Lung microvascular endothelial cell (primary cell): Measurements from ENCODE around the gene DNAAF8. TPM values are rescaled to one million over a fixed set of nuclear protein-coding genes. Genes with fewer than 3 reads are reported as not detected.

Source experiments
- DNase-seq, 2 donors: peaks; one replicate each; pipeline versions ENCODE4 v3.0.0 to v3.0.0-alpha.2; 2010; ENCODE audit warnings: low read depth in 2 of 2
- total RNA-seq: library from RNA; depleted of rRNA; stranded (reverse); fragments of >200 nt; gene quantifications from 2 replicates; pipeline ENCODE4 v1.2.1, GENCODE V29; 2014

Gene DNAAF8
- total RNA-seq, 1 donor from 2014 or later = 0.40 TPM

GRCh38 chr16:4750896-4751295, 16.6 kb downstream of the DNAAF8 start:
- no peak for DNase-seq

DNA sequence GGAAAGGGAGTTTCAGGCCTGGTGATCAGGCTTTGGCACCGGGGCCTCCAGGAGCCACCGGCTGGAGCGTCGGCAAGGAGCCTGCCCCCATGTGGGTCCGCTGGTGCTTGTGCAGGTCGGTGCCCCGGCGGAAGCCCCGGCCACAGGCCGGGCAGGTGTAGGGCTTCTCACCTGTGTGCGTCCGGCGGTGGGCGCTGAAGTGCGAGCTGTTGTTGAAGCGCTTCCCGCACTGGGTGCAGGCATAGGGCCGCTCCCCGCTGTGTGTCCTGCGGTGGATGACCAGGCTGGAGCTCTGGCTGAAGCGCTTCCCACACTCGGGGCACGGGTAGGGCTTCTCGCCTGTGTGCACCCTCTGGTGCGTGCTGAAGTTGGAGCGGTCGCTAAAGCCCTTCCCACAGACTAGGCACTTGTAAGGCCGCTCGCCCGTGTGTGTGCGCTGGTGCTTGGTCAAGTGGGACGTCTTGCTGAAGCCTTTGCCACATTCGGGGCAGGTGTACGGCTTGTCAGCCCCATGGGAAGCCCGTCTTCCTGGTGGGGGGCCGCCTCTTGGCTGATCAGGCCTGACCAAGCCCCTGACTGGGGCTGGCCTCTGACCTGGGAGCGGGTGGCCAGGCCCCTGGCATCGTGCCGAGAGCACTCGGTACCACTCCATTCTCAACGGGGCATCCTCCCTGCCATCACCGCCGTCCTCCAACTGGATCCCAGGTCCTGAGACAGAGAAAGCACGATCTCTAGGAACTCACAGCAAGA, 18.2 kb downstream of the DNAAF8 start:
- DNase-seq = no peak

- no peak for DNase-seq
These were observed 18.9 kb downstream of the DNAAF8 start for GRCh38 chr16:4753227-4753626.

DNA sequence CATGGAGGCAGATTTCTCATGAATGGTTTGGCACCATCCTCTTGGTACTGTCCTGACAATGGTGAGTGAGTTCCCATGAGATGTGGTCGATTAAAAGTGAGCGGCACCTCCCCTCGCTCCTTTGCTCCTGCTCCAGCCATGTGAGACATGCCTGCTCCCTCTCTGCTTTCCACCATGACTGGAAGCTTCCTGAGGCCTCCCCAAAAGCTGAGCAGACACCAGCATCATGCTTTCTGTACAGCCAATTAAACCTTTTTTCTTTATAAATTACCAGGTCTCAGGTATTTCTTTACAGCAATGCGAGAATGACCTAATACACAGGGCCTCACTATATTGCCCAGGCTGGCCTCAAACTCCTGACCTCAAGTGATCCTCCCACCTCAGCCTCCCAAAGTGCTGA, 20.5 kb downstream of the DNAAF8 start:
- no peak for DNase-seq

GRCh38 chr16:4755687-4756086, 21.4 kb downstream of the DNAAF8 start:
- no peak for DNase-seq

DNA sequence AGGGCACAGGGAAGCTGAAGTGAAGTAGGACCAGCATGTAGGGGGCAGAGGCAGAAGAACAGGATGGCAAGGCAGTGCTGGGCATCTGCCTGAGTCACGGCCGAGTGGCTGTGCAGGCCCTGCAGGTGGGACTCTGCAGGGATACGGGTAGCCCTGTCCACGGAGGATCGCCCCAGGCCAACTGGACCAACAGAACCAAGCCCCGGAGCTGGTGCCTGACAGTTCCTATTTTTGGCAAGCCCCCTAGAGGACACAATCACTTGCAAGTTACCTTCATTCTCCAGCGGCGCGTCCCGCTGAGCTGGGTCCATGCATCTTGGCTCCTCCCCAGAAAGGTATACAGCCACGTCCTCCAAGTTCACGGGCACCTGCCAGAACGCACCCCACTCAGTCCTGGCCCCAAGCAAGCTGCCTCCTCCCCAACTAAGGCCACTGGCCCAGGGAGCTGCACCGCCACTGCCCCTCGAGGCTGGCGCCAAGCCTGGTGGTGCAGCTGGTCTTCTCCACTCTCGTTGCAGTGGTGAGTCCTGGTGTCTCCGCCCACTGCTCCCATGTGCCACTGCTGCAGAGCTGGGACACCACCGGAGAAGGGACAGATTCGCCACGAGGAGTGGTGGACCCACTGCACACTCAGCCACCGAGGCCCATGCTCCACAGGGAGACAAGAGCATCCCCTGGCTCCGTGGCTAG, 26.0 kb downstream of the DNAAF8 start:
- DNase-seq = no peak

- DNase-seq = no peak
These were observed 27.9 kb downstream of the DNAAF8 start for GRCh38 chr16:4762205-4762604.

GRCh38 chr16:4763791-4764190, 29.5 kb downstream of the DNAAF8 start:
- no peak for DNase-seq

GRCh38 chr16:4765511-4766474, 31.5 kb downstream of the DNAAF8 start:
- peak in 1 of 2 donors; percentile 36 for DNase-seq

- DNase-seq = peak; percentile 96 to 98
These were observed 32.7 kb downstream of the DNAAF8 start, which contains the start of gene ZNF500 for GRCh38 chr16:4766875-4767628. Gene ZNF500, minus strand, starts transcription at chr16:4767162. Its CDS starts 1,184 bp downstream, at chr16:4765978.

- DNase-seq = peak; percentile 14 to 23
These were observed 33.7 kb downstream of the DNAAF8 start for GRCh38 chr16:4767872-4768548.

DNA sequence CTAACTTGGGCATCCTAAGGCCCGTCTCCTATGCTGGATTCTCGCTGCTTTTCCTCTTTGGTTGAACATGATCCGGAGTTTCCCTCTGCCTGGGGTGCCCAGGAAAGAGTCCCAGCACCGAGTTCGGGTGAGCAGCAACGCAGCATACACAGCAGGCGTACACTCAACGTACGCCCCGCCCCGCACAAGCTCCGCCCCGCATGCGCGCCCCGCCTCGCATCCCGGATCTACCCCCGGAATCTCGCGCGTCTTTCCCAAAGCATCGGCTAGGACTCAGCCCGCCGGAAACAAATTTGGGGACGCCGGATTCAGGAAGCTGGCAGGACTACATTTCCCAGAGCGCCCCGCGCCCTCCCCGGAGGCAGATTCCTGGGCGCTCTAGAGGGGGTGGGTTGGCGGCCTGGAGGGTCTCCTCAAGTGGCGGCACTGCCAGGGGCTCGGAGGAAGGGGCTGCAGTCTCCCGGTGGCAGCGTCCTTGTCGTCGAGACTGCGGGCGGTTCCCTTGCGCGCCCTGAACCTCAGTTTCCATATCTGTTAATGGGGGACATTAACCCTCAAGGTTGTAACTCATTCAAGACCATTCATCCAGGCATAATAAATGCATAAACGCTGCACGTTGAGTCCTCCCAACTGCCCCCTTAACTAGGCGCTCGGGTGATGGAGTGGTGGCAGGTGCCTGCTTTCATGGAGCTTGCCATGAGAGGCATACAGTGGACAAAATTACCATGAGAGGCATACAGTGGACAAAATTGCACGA, 34.4 kb downstream of the DNAAF8 start:
- peak; percentile 94 to 95 for DNase-seq

DNA sequence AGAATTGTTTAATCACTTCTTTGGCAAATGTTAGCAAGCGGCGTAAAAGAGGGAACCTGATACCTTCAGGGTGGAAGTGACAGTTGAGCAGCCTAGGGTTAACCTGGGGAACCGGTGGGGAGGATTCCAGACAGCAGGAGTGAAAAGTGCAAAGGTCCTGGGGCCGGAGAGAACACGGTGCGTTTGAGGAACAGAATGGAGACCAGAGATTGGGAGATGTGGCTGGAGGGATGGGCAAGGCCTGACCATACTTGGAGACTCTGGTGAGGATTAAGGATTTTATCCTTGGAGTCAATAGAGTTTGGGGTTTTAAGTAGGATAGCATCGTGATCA, 34.9 kb downstream of the DNAAF8 start:
- no peak for DNase-seq

DNA sequence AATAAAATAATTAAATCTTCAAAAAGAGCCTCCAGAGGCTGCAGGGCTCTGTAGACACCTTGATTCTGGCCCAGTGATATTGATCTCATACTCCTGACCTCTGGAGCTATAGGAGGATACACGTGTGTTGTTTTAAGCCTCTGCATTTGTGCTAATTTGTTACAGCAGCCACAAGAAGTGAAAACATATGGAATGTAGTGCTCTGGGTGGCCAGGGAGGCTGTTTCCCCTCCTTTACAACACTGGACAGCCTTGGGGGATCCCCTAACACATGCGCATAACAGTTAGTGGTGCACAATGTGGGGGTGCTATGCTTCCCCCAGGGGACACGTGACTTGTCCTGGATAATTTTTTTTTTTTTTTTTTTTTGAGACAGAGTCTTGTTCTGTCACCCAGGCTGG, 37.3 kb downstream of the DNAAF8 start:
- no peak for DNase-seq

DNA sequence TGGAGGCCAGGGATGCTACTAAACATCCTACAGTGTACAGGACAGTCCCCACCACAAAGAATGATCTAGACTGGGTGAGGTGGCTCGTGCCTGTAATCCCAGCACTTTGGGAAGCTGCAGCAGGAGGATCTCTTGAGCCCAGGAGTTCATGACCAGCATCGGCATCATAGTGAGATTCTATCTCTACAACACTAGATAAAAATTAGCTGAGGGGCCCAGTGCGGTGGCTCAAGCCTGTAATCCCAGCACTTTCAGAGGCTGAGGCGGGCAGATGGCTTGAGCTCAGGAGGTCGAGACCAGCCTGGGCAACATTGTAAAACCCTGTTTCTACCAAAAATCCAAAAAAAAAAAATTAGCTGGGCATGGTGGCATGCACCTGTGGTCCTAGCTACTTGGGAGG, 38.0 kb downstream of the DNAAF8 start:
- no peak for DNase-seq

DNA sequence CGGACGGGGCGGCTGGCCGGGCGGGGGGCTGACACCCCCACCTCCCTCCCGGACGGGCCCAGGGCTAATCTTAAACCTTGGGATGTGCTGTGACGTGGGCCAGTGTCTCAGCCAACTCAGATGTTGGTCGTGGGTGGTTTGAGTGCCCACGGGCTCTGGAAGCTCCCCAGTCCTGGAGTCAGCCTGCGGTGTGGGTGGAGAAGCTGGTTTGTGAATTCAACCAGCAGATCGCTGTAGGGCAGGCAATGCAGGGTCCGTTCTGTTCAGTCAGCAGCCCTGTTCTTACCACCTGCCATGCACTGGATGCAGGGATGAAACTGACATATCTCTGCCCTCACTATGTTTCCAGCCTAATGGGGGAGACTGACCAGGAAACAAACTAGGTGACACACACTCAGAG, 40.7 kb downstream of the DNAAF8 start:
- no peak for DNase-seq

- DNase-seq = no peak
These were observed 41.9 kb downstream of the DNAAF8 start for GRCh38 chr16:4776141-4776705.

DNA sequence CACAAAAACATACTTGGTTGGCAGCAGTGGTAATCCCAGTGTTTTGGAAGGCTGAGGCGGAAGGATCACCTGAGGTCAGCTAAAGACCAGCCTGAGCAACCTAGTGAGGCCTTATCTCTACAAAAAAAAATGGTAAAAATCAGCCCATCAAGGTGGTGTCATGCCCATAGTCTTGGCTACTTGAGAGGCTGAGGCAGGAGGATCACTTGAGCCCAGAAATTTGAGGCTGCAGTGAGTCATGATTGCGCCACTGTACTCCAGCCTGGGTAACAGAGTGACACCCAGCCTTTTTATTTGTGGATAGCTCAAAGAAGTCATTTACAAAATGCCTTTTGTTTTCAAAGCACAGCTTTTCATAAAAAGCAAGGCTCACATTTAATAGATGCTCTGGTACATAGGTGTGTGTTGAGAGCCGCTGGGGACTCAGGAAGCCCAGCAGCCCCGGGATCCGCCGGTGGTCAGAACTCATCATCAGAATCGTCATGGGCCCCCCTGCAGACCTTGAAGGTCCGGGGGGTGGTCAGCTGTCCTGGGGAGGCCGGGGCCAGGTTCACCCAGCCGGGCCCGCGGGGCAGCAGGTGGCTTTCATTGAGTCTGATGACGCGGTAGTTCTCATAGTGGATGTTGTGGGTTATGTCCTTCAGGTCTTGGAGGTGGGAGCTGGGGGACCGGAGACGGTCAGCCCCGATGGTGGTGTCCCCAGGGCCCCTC, 43.2 kb downstream of the DNAAF8 start:
- DNase-seq = no peak

DNA sequence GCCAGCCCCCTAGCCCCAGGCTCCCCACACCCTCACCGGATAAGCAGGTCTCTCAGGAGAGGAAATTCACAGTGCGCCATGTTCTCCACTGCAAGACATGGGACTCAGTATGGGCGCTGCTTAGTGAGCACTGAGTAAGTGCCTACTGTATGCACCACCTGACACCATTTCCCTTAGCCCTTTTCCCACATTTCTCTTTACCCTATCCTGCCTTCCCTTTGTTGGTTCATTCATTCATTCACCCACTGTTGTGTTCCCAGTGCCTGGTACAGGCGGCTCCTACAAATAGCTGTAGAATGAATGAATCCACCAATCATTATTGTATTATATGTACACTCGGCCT, 43.7 kb downstream of the DNAAF8 start:
- DNase-seq = no peak
